GM21526 (cell line): ENCODE results near the gene PGM2.
"Not testable (repeated sequence)": the region's sequence is repeated elsewhere in the genome, so short reads cannot be mapped to it uniquely, and the experiment has no call there.

Experiments
- ATAC-seq: cut with Tn5 transposase; IDR thresholded peaks from one replicate; pipeline ENCODE4 v1.9.1; 2021; ENCODE audit warnings: moderate library complexity; ENCODE audit not compliant: unreplicated experiment, low FRiP score

PGM2 gene

GRCh38 chr4:37816006-37816405 is 10.5 kb upstream of the PGM2 start:
- ATAC-seq = no peak

GRCh38 chr4:37816719-37817118 is 9.8 kb upstream of the PGM2 start:
- ATAC-seq = no peak

- no peak for ATAC-seq
These were observed 7.7 kb upstream of the PGM2 start for GRCh38 chr4:37818752-37819151.

- ATAC-seq = not testable (repeated sequence)
These were observed 6.0 kb upstream of the PGM2 start for GRCh38 chr4:37820458-37820857.

- no peak for ATAC-seq
These were observed 4.4 kb upstream of the PGM2 start for GRCh38 chr4:37821953-37822605.

- ATAC-seq = not testable (repeated sequence)
These were observed 985 bp upstream of the PGM2 start for GRCh38 chr4:37825501-37825900.

GRCh38 chr4:37825968-37826294 is 555 bp upstream of the PGM2 start:
- ATAC-seq = peak; percentile 13

GRCh38 chr4:37827030-37827685 is 672 bp downstream of the PGM2 start:
- peak; percentile 42 for ATAC-seq

GRCh38 chr4:37827802-37828321 is 1.4 kb downstream of the PGM2 start:
- no peak for ATAC-seq

- ATAC-seq = no peak
These were observed 2.4 kb downstream of the PGM2 start for GRCh38 chr4:37828843-37829242.

GRCh38 chr4:37830640-37831039 is 4.2 kb downstream of the PGM2 start:
- ATAC-seq = no peak

GRCh38 chr4:37835031-37835430 is 8.5 kb downstream of the PGM2 start:
- no peak for ATAC-seq

- ATAC-seq = no peak
These were observed 9.3 kb downstream of the PGM2 start for GRCh38 chr4:37835806-37836205.

GRCh38 chr4:37836274-37836673 is 9.8 kb downstream of the PGM2 start:
- no peak for ATAC-seq

- ATAC-seq = no peak
These were observed 10.5 kb downstream of the PGM2 start for GRCh38 chr4:37836838-37837440.

- ATAC-seq = no peak
These were observed 11.0 kb downstream of the PGM2 start for GRCh38 chr4:37837446-37837845.

GRCh38 chr4:37839426-37839825 is 12.9 kb downstream of the PGM2 start:
- no peak for ATAC-seq

GRCh38 chr4:37844204-37844603 is 17.7 kb downstream of the PGM2 start:
- no peak for ATAC-seq

GRCh38 chr4:37845201-37845600 is 18.7 kb downstream of the PGM2 start:
- no peak for ATAC-seq

GRCh38 chr4:37847311-37847884 is 20.9 kb downstream of the PGM2 start:
- no peak for ATAC-seq

- ATAC-seq = no peak
These were observed 25.9 kb downstream of the PGM2 start for GRCh38 chr4:37852376-37852775.

- no peak for ATAC-seq
These were observed 31.6 kb downstream of the PGM2 start for GRCh38 chr4:37858112-37858511.
